GM06990 (cell line): ENCODE results near the gene APBB2.

Source experiments
- DNase-seq: peaks from one replicate; pipeline ENCODE4 v3.0.0-alpha.2; 2011; ENCODE audit not compliant: insufficient read length; ENCODE audit errors: extremely low read depth
- H3K27me3 ChIP-seq: replicated peaks from 2 replicates; pipeline ENCODE4 v1.6.0; 2011; ENCODE audit warnings: low read length; ENCODE audit not compliant: control insufficient read depth, insufficient read depth
- H3K36me3 ChIP-seq: 2 replicates; pipeline ENCODE4 v1.5.1; 2011; ENCODE audit warnings: low read length; ENCODE audit not compliant: control insufficient read depth, insufficient read depth
- H3K4me3 ChIP-seq: replicated peaks from 2 replicates; pipeline ENCODE4 v1.5.1; 2011; ENCODE audit warnings: low read depth, mild to moderate bottlenecking, control low read depth, low read length
- CTCF ChIP-seq: IDR thresholded peaks from 2 replicates; pipeline ENCODE4 v1.5.1; 2011; ENCODE audit warnings: low read length, control low read depth, mild to moderate bottlenecking, inconsistent platforms; ENCODE audit not compliant: insufficient read depth, poor library complexity, severe bottlenecking

The APBB2 gene

GRCh38 chr4:40890199-40890598, 324.1 kb downstream of the APBB2 start:
- TF ChIP-seq CTCF: no peak
- no peak for DNase-seq
- Histone ChIP-seq H3K36me3 (no peaks in the 10 kb centered on the region; the same call in 1 of the 2 replicates), H3K27me3 (no peaks in the 10 kb centered on the region; the same call in 1 of the 2 replicates), H3K4me3 (no peak overlapping the region)

- Histone ChIP-seq H3K36me3 (no peaks in the 10 kb centered on the region; the same call in 1 of the 2 replicates), H3K4me3 (no peak overlapping the region), H3K27me3 (no peaks in the 10 kb centered on the region; the same call in 1 of the 2 replicates)
- TF ChIP-seq CTCF: no peak
- no peak for DNase-seq
These were observed 325.4 kb downstream of the APBB2 start for GRCh38 chr4:40888933-40889332.

- DNase-seq: no peak
- Histone ChIP-seq H3K4me3 (no peak overlapping the region), H3K27me3 (no peaks in the 10 kb centered on the region; the same call in 1 of the 2 replicates), H3K36me3 (no peaks in the 10 kb centered on the region; the same call in none of the 2 replicates)
- no peak for TF ChIP-seq CTCF
These were observed 326.6 kb downstream of the APBB2 start for GRCh38 chr4:40887764-40888131.

GRCh38 chr4:40886931-40887763, 327.2 kb downstream of the APBB2 start:
- TF ChIP-seq CTCF: no peak
- DNase-seq: no peak
- Histone ChIP-seq H3K4me3 (no peak overlapping the region), H3K27me3 (no peaks in the 10 kb centered on the region; the same call in 1 of the 2 replicates), H3K36me3 (no peaks in the 10 kb centered on the region; the same call in none of the 2 replicates)

- no peak for TF ChIP-seq CTCF
- DNase-seq: no peak
- no peaks in the 10 kb centered on the region; the same call in none of the 2 replicates for H3K36me3 ChIP-seq
These were observed 332.5 kb downstream of the APBB2 start for GRCh38 chr4:40881851-40882250.

More at GRCh38 chr4:40881851-40882250, 332.5 kb downstream of the APBB2 start:
- no peak overlapping the region for H3K4me3 ChIP-seq
- H3K27me3 ChIP-seq: no peaks in the 10 kb centered on the region; the same call in 1 of the 2 replicates
